A673 (cell line): ENCODE results near the gene APBB3.

Experiments
- CTCF ChIP-seq: fragments of 300-800, 200-600 bp; sonication (generic); conservative IDR thresholded peaks from 2 replicates; pipeline ENCODE4 v1.5.1; 2017; ENCODE audit warnings: low read depth, mild to moderate bottlenecking, antibody characterized with exemption, low read length, moderate library complexity, mixed read lengths
- EZH2 ChIP-seq: fragments of 200-600 bp; sonication (generic); IDR thresholded peaks from 2 replicates; pipeline ENCODE4 v1.6.1; 2017; ENCODE audit warnings: borderline replicate concordance, low read depth, mild to moderate bottlenecking, mixed read lengths, antibody characterized with exemption, low read length; ENCODE audit not compliant: poor library complexity, severe bottlenecking

GRCh38 chr5:140542972-140543371, 21.4 kb downstream of the APBB3 start:
- TF ChIP-seq CTCF (no peak), EZH2 (no peak)
